NAMALWA (cell line): ENCODE measurements around the gene TMEM245.
"Not testable (repeated sequence)": the region's sequence is repeated elsewhere in the genome, so short reads cannot be mapped to it uniquely, and the experiment has no call there.

Experiments
- DNase-seq: peaks from one replicate; pipeline ENCODE4 v3.0.0-alpha.2; 2015; ENCODE audit warnings: low spot score

The TMEM245 gene

GRCh38 chr9:109132567-109133021, 12.8 kb upstream of the TMEM245 start:
- DNase-seq: no peak

- DNase-seq: no peak
Observed at GRCh38 chr9:109129470-109130197, 9.9 kb upstream of the TMEM245 start.

- DNase-seq: not testable (repeated sequence)
Observed at GRCh38 chr9:109126671-109127070, 6.9 kb upstream of the TMEM245 start.

- no peak for DNase-seq
Observed at GRCh38 chr9:109124121-109124520, 4.4 kb upstream of the TMEM245 start.

- DNase-seq: no peak
Observed at GRCh38 chr9:109122726-109123621, 3.2 kb upstream of the TMEM245 start.

- no peak for DNase-seq
Observed at GRCh38 chr9:109121232-109121796, 1.6 kb upstream of the TMEM245 start.

GRCh38 chr9:109120204-109120789, 550 bp upstream of the TMEM245 start:
- DNase-seq: no peak

- peak; percentile 34 for DNase-seq
Observed at GRCh38 chr9:109118808-109119438, 824 bp downstream of the TMEM245 start.

- DNase-seq: no peak
Observed at GRCh38 chr9:109117856-109118807, 1.6 kb downstream of the TMEM245 start.

- no peak for DNase-seq
Observed at GRCh38 chr9:109115931-109116526, 3.7 kb downstream of the TMEM245 start.

- no peak for DNase-seq
Observed at GRCh38 chr9:109114670-109115069, 5.1 kb downstream of the TMEM245 start.

GRCh38 chr9:109113892-109114609, 5.7 kb downstream of the TMEM245 start:
- DNase-seq: no peak

- no peak for DNase-seq
Observed at GRCh38 chr9:109113254-109113653, 6.5 kb downstream of the TMEM245 start.

GRCh38 chr9:109110329-109111021, 9.3 kb downstream of the TMEM245 start:
- peak; percentile 27 for DNase-seq

- DNase-seq: no peak
Observed at GRCh38 chr9:109109967-109110328, 9.8 kb downstream of the TMEM245 start.

GRCh38 chr9:109108318-109108717, 11.4 kb downstream of the TMEM245 start:
- DNase-seq: peak; percentile 49

- DNase-seq: no peak
Observed at GRCh38 chr9:109107402-109108240, 12.1 kb downstream of the TMEM245 start.

GRCh38 chr9:109101810-109102209, 17.9 kb downstream of the TMEM245 start:
- no peak for DNase-seq
